NCI-H2227 (cell line): ENCODE measurements around the gene POLR1H.

Source experiments
- DNase-seq: peaks from one replicate; lab custom pipeline; 2025; ENCODE audit not compliant: unreplicated experiment; lab: John Stamatoyannopoulos, UW

Gene POLR1H

DNA sequence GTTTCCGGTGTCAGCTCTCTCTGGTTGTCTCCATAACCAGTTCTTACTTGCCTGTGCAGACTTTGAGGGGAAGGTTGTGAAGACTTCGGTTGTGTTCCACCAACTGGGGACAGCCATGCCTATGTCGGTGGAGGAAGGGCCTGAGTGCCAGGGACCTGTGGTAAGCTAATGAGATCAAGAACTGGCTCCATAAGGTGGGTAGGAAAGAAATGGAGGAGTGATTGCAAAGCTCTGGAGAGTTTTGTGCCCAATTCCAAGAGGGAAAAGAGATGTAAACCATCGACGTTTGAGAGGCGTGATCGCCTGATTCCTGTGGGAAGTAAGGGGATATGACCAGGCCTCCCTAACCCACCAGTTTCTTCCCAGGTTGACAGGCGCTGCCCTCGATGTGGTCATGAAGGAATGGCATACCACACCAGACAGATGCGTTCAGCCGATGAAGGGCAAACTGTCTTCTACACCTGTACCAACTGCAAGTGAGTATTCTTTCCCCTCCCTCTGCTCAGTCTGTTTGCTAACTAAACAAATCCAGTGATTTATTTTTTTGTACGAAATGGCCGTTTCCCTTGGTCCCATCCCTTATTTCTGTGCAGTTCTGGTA is 893 bp downstream of the POLR1H start:
- peak; percentile 43 for DNase-seq

DNA sequence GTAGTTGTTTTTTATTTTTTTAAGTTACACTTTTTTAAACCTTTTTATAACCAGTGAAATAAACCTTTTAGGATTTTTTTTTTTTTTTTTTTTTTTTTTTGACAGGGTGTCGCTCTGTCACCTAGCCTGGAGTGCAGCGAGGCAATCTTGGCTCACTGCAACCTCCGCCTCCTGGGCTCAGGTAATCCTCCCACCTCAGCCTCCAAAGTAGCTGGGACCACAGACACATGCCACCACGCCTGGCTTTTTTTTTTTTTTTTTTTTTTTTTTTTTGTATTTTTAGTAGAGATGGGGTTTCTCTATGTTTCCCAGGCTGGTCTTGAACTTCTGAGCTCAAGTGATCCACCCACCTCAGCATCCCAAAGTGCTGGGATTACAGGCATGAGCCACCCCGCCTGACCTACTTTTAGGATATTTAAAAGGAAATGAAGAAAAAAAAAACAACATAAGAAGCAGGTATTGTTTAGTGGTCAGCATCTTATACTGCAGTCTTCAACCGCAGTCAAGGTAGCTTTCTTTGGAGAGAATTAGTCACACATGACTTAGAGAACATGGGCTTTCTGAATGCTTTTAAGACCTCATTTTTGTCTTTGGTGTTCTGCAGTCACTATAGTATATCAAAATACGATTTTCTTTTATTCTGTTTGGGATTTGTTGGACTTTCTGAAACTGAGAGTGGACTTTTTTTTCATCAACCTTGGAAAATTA is 1.6 kb downstream of the POLR1H start:
- no peak for DNase-seq

DNA sequence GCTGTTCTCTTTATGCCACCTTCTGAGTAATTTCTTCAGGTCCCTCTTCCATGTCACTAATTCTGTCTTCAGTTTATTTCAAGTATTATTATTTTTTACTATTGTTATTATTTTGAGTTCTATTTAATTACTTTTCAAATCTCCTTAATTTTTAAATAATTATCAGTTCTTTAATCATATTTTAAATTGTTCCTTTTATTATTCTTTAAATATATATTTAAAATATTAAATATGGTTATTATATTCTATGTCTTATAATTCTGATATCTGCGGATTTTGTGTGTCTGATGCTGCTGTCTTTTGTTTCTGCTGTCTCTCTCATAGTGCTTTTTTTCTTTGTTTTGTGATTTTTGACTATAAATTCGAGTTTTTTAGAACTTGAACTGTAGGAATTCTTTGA is 2.2 kb downstream of the POLR1H start:
- no peak for DNase-seq

GRCh38 chr6:30066082-30066481 is 5.0 kb downstream of the POLR1H start:
- no peak for DNase-seq

- DNase-seq: peak; percentile 99
These were observed 5.8 kb downstream of the POLR1H start, which contains the start of gene PPP1R11 for GRCh38 chr6:30066577-30067459. Gene PPP1R11, plus strand, starts transcription at chr6:30067198. Its CDS starts 213 bp downstream, at chr6:30067411.

DNA sequence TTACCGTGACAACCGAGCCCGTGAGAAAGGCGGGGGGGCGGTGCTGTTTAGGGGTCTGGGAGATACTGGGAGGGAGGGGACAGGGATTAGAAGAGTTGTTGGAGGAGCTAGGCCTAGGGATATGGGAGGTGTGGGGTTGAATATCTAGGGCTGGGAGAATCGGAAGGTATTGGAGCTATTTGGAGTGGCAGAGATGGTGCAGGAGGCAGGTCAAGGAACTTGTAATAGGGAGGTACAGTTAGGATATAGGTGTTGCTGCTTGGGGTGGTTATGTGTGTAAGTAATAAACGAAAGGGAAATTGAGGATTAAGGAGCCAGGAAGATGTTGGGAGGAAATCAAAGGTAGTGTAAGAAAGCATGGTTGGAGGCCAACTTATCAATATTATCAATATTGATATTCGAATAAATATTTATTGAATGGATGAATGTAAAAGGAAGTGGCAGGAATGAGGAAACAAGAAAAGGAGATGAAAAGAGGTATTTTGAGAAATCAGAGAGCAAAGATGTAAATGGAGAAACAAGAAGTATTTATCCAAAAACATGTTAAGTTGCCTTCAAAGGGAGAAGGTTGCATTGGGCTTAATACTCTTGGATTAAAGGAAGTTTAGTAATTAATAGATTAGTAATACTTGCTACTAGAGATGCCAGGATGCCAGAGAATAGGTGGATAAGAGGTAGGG is 6.5 kb downstream of the POLR1H start:
- DNase-seq: no peak

GRCh38 chr6:30071081-30071818 is 10.2 kb downstream of the POLR1H start:
- DNase-seq: no peak

- no peak for DNase-seq
These were observed 10.8 kb downstream of the POLR1H start for GRCh38 chr6:30071858-30072257.

DNA sequence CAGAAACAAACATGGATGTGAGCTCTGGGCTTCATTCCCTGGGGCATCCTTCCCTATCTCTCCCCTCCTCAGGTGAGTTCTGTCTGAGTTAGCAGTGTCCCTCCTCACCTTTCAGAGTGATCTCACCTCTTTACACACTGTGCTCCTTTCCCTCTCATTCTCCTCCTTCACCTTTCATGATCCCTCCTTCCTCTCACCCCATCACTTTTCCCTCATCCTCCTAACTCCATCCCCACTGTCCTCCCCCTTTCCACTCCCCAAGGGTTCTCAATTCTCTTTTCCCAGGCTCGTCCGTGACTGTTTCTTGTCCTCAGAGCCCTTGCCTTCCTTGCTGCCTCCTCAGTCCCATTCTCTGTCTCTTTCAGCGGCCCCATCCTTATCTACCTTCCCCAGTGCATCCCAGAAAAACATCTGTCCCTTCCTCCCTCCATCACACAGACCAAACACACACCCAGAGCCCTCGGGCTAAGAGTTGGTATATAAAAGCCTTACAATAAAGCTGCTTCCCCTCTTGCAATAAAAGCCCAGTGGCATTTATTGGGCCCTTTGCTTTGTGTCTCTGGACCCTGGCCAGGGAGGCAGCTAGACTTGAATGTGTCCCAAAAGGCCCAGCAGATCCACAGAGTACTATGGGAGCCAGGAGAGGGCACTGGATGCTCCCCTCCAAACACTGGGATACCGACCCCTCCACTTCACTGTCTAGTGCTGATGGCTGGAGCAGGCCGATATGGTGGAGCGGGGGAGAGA is 12.6 kb downstream of the POLR1H start:
- no peak for DNase-seq

DNA sequence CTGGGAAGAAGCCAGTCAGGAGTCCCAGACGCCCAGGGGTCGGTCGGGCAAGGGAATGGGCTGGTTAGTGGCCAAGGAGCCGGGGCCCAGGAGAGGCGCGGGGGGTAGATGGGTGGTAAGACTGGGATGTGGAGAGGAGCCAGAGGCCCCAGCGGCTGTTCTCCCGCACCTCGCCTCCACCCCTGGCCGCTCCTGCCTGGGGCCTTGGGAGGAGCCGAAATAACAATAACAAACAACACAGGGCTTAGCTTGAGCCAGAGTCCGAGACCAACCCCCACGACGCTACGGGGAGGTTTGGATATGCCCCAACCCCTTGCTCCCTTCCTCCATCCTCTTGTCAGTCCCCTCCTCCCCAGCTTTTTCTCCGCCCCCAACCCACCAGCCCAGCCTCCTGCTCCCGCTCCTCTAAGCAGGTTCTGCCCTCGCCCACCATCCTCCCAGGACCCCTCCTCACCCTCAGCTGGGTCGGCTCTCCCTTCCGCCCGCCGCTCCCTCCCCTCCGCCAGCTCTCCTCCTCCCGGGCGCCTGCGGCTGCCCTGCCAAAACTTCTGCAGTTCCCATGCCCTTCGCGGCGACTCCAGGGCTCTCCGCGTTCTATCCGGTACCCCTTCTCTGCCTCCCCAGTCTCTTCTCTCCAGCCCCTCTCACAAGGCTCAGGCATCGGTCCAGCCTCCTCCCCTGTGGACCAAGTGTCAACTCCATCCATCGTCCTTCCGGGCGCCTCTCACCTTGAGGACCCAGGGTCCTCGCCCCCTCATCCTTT is 13.4 kb downstream of the POLR1H start:
- DNase-seq: peak; percentile 44

DNA sequence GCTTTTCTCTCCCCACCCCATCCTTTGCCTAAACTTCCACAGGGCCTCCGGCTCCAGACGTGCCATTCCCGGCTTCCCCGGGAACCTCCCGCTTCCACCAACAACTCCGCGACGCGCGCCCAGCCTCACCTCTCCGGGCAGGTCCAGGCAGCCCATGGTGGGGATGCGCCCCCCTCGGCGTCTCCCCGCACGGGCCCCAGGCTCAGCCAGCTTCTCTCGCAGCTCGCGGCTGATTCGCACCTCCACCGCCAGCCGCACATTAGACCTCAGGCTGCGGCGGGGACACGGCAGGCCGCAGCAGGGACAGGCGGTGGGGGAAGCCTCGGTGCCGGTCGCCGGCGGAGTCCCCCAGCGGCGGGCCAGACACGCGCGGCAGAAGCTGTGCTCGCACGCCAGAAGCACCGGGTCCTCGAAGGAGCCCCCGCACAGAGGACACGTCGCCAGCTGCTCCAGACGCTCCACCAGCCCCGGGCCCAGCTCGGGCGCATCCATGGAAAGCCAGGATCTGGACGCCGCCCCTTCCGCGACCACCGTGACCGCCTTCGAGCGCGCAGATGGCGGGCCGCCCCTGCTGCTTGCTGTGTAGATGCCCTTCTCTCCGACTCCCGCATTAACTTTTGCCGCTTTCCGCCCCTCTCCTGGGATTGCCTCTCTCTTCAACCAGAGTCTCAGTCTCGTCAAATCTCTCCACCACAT is 14.2 kb downstream of the POLR1H start, which contains the start of gene RNF39:
RNF39 (minus strand) TSS at position 676 of the 696 bp plus-strand sequence; CDS start at position 492, 184 bp downstream.
- DNase-seq: peak; percentile 36

DNA sequence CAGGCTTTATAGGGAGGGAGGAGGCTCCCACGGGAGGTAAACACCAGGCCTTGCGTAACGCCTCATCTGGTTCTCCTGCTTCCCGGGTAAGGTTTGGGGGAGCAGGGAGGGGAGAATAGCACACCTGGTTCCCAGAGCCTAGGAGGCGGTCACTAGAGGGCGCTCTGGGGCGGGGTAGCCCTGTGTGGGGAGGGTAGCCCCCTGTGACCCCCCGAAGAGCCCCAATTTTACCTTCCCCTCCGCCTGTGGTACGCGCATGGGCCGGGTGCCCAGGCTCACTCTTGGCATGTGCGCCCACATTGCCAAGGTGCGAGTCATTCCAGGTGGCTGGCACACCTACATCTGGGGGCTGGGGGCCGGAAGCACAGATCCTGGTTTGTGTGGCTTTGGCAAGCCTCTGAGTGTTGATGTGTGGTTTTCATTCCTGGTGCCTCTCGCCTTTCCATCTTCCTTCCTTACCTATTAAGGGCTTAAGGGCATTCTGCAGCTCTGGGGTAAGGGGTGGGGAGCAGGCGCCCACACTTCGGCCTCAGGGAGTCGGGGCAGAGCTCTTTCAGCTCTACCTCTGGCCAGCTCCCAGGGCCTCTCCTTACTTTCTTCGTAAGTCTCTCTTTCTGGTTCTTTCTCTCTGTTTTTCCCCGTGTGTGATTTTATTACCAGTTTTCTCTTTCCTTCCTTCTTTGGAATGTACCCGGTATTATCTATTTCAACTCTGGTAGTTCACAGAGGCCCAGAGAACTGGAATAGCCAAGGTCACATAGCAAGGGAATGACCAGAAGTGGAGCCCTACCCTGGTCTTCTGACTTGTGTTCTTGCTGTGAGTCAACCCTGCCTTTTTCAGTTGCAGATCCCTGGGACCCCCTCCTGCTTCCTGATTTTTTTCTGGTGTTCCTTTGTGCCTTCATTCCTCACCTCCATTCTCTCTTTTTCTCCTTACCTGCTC is 15.0 kb downstream of the POLR1H start:
- DNase-seq: peak; percentile 24

- no peak for DNase-seq
These were observed 16.2 kb downstream of the POLR1H start for GRCh38 chr6:30077218-30077617.

GRCh38 chr6:30087876-30088275 is 26.8 kb downstream of the POLR1H start:
- DNase-seq: no peak

DNA sequence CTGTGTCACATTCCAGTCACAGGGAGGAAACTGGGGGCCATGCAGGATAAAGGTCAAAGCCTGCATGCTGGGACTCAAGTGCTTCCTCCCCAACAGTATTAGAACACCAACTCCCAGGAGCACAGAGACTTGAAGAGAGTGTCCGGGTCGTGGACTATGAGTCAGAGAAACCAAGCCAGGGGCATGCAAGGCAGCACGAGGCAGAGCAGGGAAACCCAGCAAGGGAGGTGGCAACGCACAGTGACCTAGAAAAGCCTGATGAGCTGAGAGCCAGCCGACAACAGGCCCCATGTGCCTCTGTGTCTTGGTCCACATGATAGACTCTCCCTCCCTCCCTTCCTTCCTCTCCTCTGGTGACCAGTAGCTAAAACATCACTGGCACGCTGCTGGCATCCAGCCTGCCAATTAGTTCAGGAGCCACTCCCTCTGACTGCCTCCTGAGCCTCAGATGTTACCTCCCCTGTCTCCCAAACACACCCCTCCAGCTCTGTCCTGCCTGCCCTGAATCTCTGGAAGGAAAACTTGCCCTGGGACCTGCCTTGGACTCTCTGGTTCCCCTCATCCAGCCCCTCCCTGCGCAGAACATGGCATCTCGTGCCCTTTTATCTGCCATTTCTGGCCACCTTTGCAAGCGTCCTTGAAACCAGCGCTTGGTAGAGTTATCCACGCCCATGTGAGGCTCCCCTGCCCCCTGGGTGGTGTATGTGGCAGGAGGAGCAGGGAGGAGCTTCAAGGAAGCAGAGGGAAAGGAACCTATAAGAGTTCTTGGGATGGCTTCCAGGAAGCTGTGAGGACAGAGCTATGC is 30.7 kb downstream of the POLR1H start:
- no peak for DNase-seq

GRCh38 chr6:30092852-30093543 is 31.9 kb downstream of the POLR1H start:
- no peak for DNase-seq
